GM23248 (cell line): ENCODE data around the gene GPR137C. TPM values are rescaled to one million over a fixed set of nuclear protein-coding genes. Genes with fewer than 3 reads are reported as not detected.

ENCODE experiments used
- DNase-seq: peaks from one replicate; pipeline ENCODE4 v3.0.0-alpha.2; 2015
- H2AFZ ChIP-seq: fragments of 200-600 bp; sonication (generic); 2 replicates; pipeline ENCODE4 v1.6.1; 2016; ENCODE audit warnings: antibody characterized with exemption
- H3F3A ChIP-seq: fragments of 200-600 bp; sonication (generic); 2 replicates; pipeline ENCODE4 v1.6.1; 2016; ENCODE audit warnings: mild to moderate bottlenecking, antibody characterized with exemption, mixed run types; ENCODE audit not compliant: insufficient read depth
- H3K27ac ChIP-seq: fragments of 200-600 bp; sonication (generic); 2 replicates; pipeline ENCODE4 v1.5.1; 2016; ENCODE audit warnings: mild to moderate bottlenecking
- H3K27me3 ChIP-seq: fragments of 200-600 bp; sonication (generic); replicated peaks from 2 replicates; pipeline ENCODE4 v1.6.1; 2016; ENCODE audit warnings: mild to moderate bottlenecking; ENCODE audit not compliant: insufficient read depth
- H3K36me3 ChIP-seq: fragments of 200-600 bp; sonication (generic); 2 replicates; pipeline ENCODE4 v1.6.1; 2016; ENCODE audit warnings: low read depth, mild to moderate bottlenecking
- H3K4me1 ChIP-seq: fragments of 200-600 bp; sonication (generic); 2 replicates; pipeline ENCODE4 v1.6.1; 2016; ENCODE audit warnings: mild to moderate bottlenecking; ENCODE audit not compliant: insufficient read depth
- H3K4me2 ChIP-seq: fragments of 200-600 bp; sonication (generic); one replicate; pipeline ENCODE4 v1.6.1; 2016; ENCODE audit warnings: mild to moderate bottlenecking; ENCODE audit not compliant: unreplicated experiment
- H3K4me3 ChIP-seq: fragments of 200-600 bp; sonication (generic); 2 replicates; pipeline ENCODE4 v1.5.1; 2016; ENCODE audit warnings: mild to moderate bottlenecking
- H3K79me2 ChIP-seq: fragments of 200-600 bp; sonication (generic); 2 replicates; pipeline ENCODE4 v1.6.1; 2016; ENCODE audit warnings: mild to moderate bottlenecking; ENCODE audit not compliant: insufficient read depth
- H3K9ac ChIP-seq: fragments of 200-600 bp; sonication (generic); 2 replicates; pipeline ENCODE4 v1.6.1; 2016; ENCODE audit warnings: mild to moderate bottlenecking
- H3K9me2 ChIP-seq: fragments of 200-600 bp; sonication (generic); 2 replicates; pipeline ENCODE4 v1.6.1; 2016; ENCODE audit warnings: mixed run types, mild to moderate bottlenecking, moderate library complexity; ENCODE audit not compliant: insufficient read depth
- H3K9me3 ChIP-seq: fragments of 200-600 bp; sonication (generic); one replicate; pipeline ENCODE4 v1.6.1; 2017; ENCODE audit warnings: low read depth
- H4K20me1 ChIP-seq: fragments of 200-600 bp; sonication (generic); 2 replicates; pipeline ENCODE4 v1.6.0; 2016; ENCODE audit not compliant: insufficient read depth
- EZH2 ChIP-seq: fragments of 200-600 bp; sonication (generic); IDR thresholded peaks from 2 replicates; pipeline ENCODE4 v1.6.1; 2018; ENCODE audit warnings: antibody characterized with exemption, mild to moderate bottlenecking; ENCODE audit not compliant: insufficient read depth, poor library complexity, severe bottlenecking
- EZH2phosphoT487 ChIP-seq: fragments of 200-600 bp; sonication (generic); IDR thresholded peaks from 2 replicates; pipeline ENCODE4 v1.6.1; 2018; ENCODE audit warnings: antibody characterized with exemption, moderate library complexity, mild to moderate bottlenecking, low read depth; ENCODE audit not compliant: insufficient read depth
- WGBS, 2 experiments: methylation state at CpG; one replicate each; pipeline ENCODE4 v1.1.6; 2015 to 2017; ENCODE audit warnings: low lambda C conversion rate in 2 of 2, low coverage in 1 of 2; ENCODE audit errors: missing lambda C conversion rate in 2 of 2; 5-methylcytosine and 5-hydroxymethylcytosine counted together
- in situ Hi-C: fragments of 300-500 bp; cut with MboI; formaldehyde crosslinking; loops from 2 replicates; pipeline ENCODE4 v1.15.0; 2020
- polyA plus RNA-seq: library from polyadenylated mRNA; unstranded; fragments of >200 nt; fragmentation: Nextera tagmentation; extraction: Ambion mirVana; gene quantifications from 2 replicates; pipeline ENCODE4 v1.2.1, GENCODE V29; 2016
- total RNA-seq: library from RNA; depleted of rRNA; stranded (reverse); fragments of >200 nt; shearing (Covaris generic); gene quantifications from 2 replicates; pipeline ENCODE4 v1.2.3, GENCODE V29; 2014

GPR137C gene
- total and polyA plus RNA-seq, 2 experiments from 2014 or later, result 0.86 to 1.1 TPM

DNA sequence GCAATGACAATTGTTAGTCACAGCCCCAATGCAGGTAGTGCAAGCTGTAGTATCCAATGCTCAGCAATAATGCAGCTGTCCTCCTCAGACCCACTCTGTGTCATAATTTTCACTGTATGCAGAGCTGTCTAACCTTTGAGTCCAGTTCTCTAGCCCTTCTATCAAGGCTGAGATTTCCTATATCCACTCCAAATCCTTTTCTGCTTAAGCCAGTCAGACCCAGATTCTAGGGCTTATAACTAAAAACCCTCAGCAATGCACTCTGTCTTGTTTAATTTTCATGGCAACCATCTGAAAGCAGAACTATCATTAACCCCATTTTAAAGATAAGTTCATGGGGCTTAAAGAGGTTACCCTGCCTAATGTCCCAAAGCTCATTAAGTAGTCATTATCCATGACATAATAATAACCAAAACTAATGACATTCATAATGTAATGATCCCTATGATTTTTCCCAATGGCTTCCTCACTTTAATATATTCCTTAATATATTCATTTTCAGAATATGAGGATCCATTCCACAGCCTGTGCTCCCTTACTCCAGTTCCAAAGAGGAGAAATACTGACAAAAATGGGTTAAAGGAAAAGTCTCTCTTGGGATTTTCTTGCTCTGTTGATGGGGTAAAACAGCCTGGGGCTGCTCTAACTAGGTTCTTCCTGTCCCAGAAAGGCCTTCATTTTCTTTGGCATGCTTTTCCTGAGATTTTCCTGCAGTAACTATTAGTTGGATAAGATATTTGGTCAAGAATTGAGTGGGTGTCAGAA is 29.9 kb upstream of the GPR137C start:
- Histone ChIP-seq H3K79me2 (no peaks in the 10 kb centered on the region), H3K9ac (no peak overlapping the region), H3K27ac (no peak overlapping the region), H2AFZ (no peak overlapping the region), H3K4me2 (no peak overlapping the region), H3K27me3 (no peaks in the 10 kb centered on the region), H3K9me2 (no peaks in the 10 kb centered on the region), H3F3A (no peaks in the 10 kb centered on the region), H3K9me3 (no peaks in the 10 kb centered on the region), H4K20me1 (no peaks in the 10 kb centered on the region), H3K4me3 (no peak overlapping the region), H3K4me1 (no peaks in the 10 kb centered on the region), H3K36me3 (no peaks in the 10 kb centered on the region)
- no peak for DNase-seq
- in situ Hi-C loops, result no loop called here
- TF ChIP-seq EZH2, result no peak
- TF ChIP-seq EZH2phosphoT487, result no peak

- TF ChIP-seq EZH2phosphoT487 (no peak), EZH2 (no peak)
- Histone ChIP-seq H3K9me2 (no peaks in the 10 kb centered on the region; the same call in 1 of the 2 replicates), H4K20me1 (no peaks in the 10 kb centered on the region), H3K9ac (no peak overlapping the region), H3F3A (no peaks in the 10 kb centered on the region), H3K79me2 (no peaks in the 10 kb centered on the region), H3K4me1 (no peaks in the 10 kb centered on the region), H3K9me3 (no peaks in the 10 kb centered on the region), H3K36me3 (no peaks in the 10 kb centered on the region), H2AFZ (no peak overlapping the region), H3K4me2 (no peak overlapping the region), H3K27me3 (no peaks in the 10 kb centered on the region), H3K27ac (no peak overlapping the region), H3K4me3 (no peak overlapping the region)
- in situ Hi-C loops, result no loop called here
- no peak for DNase-seq
- 67 to 74% methylated on average over 4 of the region's 4 CpGs for WGBS, 2 experiments
Observed at GRCh38 chr14:52527052-52527451, 25.6 kb upstream of the GPR137C start.

- Histone ChIP-seq H3K27me3 (no peaks in the 10 kb centered on the region), H2AFZ (no peak overlapping the region), H3K4me3 (no peak overlapping the region), H3K9ac (no peak overlapping the region), H3F3A (no peaks in the 10 kb centered on the region), H3K79me2 (no peaks in the 10 kb centered on the region), H3K4me1 (no peaks in the 10 kb centered on the region), H4K20me1 (no peaks in the 10 kb centered on the region), H3K36me3 (no peaks in the 10 kb centered on the region), H3K9me2 (no peaks in the 10 kb centered on the region; the same call in 1 of the 2 replicates), H3K9me3 (no peaks in the 10 kb centered on the region), H3K4me2 (no peak overlapping the region), H3K27ac (no peak overlapping the region)
- TF ChIP-seq EZH2 (no peak), EZH2phosphoT487 (no peak)
- no peak for DNase-seq
- in situ Hi-C loops, result no loop called here
Observed at GRCh38 chr14:52531481-52531880, 21.2 kb upstream of the GPR137C start.

DNA sequence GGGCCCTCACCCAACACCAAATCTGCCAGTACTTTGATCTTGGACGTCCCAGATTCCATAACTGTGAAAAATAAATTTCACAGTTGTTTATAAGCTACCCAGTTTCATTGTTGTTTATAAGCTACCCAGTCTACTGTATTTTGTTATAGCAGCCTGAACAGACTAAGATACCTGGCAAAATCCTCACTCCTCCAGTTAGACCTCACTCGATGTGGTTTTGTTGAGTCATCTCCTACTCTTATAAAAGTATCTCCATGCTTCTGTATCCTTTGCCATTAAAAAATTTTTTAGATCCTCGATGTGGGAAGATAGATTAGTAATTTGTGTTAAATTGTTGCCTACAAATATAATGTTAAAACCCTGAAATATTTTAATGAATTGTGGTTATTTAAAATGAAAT is 16.4 kb upstream of the GPR137C start:
- in situ Hi-C loops, result no loop called here
- H3K4me3 ChIP-seq, result no peak overlapping the region
- no peaks in the 10 kb centered on the region for H3F3A ChIP-seq
- H3K27me3 ChIP-seq, result no peaks in the 10 kb centered on the region
- no peaks in the 10 kb centered on the region for H3K9me3 ChIP-seq
- no peaks in the 10 kb centered on the region for H3K79me2 ChIP-seq
- no peaks in the 10 kb centered on the region for H4K20me1 ChIP-seq
- DNase-seq, result no peak
- no peaks in the 10 kb centered on the region for H3K36me3 ChIP-seq
- no peak overlapping the region for H3K4me2 ChIP-seq
- no peak overlapping the region for H2AFZ ChIP-seq
- WGBS, 2 experiments, result 94 to 95% methylated on average over 3 of the region's 3 CpGs
- no peak overlapping the region for H3K9ac ChIP-seq
- TF ChIP-seq EZH2phosphoT487, result no peak
- TF ChIP-seq EZH2, result no peak
- H3K4me1 ChIP-seq, result no peaks in the 10 kb centered on the region
- H3K27ac ChIP-seq, result no peak overlapping the region
- H3K9me2 ChIP-seq, result no peaks in the 10 kb centered on the region

GRCh38 chr14:52538623-52539022 is 14.0 kb upstream of the GPR137C start:
- H3K4me3 ChIP-seq, result no peak overlapping the region
- WGBS, 2 experiments, result 84 to 92% methylated on average over 2 of the region's 2 CpGs
- no peaks in the 10 kb centered on the region for H4K20me1 ChIP-seq
- DNase-seq, result no peak
- in situ Hi-C loops, result no loop called here
- H3K9me3 ChIP-seq, result no peaks in the 10 kb centered on the region
- no peak overlapping the region for H3K27ac ChIP-seq
- H3K9ac ChIP-seq, result no peak overlapping the region
- TF ChIP-seq EZH2phosphoT487, result no peak
- no peak for TF ChIP-seq EZH2
- H3K4me1 ChIP-seq, result no peaks in the 10 kb centered on the region
- no peak overlapping the region for H3K4me2 ChIP-seq
- H3K9me2 ChIP-seq, result no peaks in the 10 kb centered on the region; the same call in 1 of the 2 replicates
- no peaks in the 10 kb centered on the region for H3K79me2 ChIP-seq
- no peaks in the 10 kb centered on the region for H3F3A ChIP-seq
- no peak overlapping the region for H2AFZ ChIP-seq
- no peaks in the 10 kb centered on the region for H3K36me3 ChIP-seq
- no peaks in the 10 kb centered on the region for H3K27me3 ChIP-seq
